DOHH2 (cell line): ENCODE data around the gene DNAJC11.

Source experiments
- H3F3A ChIP-seq: fragments of 200-600 bp; sonication (generic), shearing (Covaris generic); 2 replicates; pipeline ENCODE4 v1.6.0; 2016; ENCODE audit warnings: antibody characterized with exemption, mild to moderate bottlenecking; ENCODE audit not compliant: control insufficient read depth, insufficient read depth
- H3K27ac ChIP-seq: fragments of 200-600 bp; sonication (generic); 2 replicates; pipeline ENCODE4 v1.5.1; 2014; ENCODE audit warnings: low read depth, mild to moderate bottlenecking, low read length, moderate library complexity
- H3K27me3 ChIP-seq: fragments of 200-600 bp; sonication (generic); 2 replicates; pipeline ENCODE4 v1.6.1; 2014; ENCODE audit warnings: mild to moderate bottlenecking, low read length, mixed read lengths; ENCODE audit not compliant: control insufficient read depth
- H3K36me3 ChIP-seq: fragments of 200-600 bp; sonication (generic); 2 replicates; pipeline ENCODE4 v1.6.1; 2014; ENCODE audit warnings: mild to moderate bottlenecking, low read length, moderate library complexity, mixed read lengths; ENCODE audit not compliant: control insufficient read depth
- H3K4me1 ChIP-seq: fragments of 200-600 bp; sonication (generic); 2 replicates; pipeline ENCODE4 v1.6.1; 2014; ENCODE audit warnings: mild to moderate bottlenecking, low read length, mixed read lengths; ENCODE audit not compliant: control insufficient read depth
- H3K4me2 ChIP-seq: fragments of 200-600 bp; sonication (generic); 2 replicates; pipeline ENCODE4 v1.6.0; 2014; ENCODE audit warnings: mild to moderate bottlenecking, low read length, moderate library complexity
- H3K4me3 ChIP-seq: fragments of 200-600 bp; sonication (generic); 2 replicates; pipeline ENCODE4 v1.5.1; 2014; ENCODE audit warnings: mild to moderate bottlenecking, low read length, mixed read lengths
- H3K79me2 ChIP-seq: fragments of 200-600 bp; sonication (generic); 2 replicates; pipeline ENCODE4 v1.6.1; 2014; ENCODE audit warnings: mild to moderate bottlenecking, low read length, mixed read lengths; ENCODE audit not compliant: control insufficient read depth
- H3K9me2 ChIP-seq: fragments of 200-600 bp; sonication (generic); replicated peaks from 2 replicates; pipeline ENCODE4 v1.6.1; 2014; ENCODE audit warnings: mild to moderate bottlenecking, low read length, mixed read lengths; ENCODE audit not compliant: control insufficient read depth
- H3K9me3 ChIP-seq: fragments of 200-600 bp; sonication (generic); 2 replicates; pipeline ENCODE4 v1.6.1; 2014; ENCODE audit warnings: antibody characterized with exemption, low read length, mixed read lengths; ENCODE audit not compliant: control insufficient read depth, insufficient read depth
- H4K20me1 ChIP-seq: fragments of 200-600 bp; sonication (generic); 2 replicates; pipeline ENCODE4 v1.6.0; 2014; ENCODE audit warnings: low read depth, mild to moderate bottlenecking, antibody characterized with exemption, low read length, moderate library complexity; ENCODE audit not compliant: control insufficient read depth, insufficient read depth
- CTCF ChIP-seq: fragments of 200-600 bp; sonication (generic); IDR thresholded peaks from one replicate; pipeline ENCODE4 v1.5.1; 2014; ENCODE audit warnings: antibody characterized with exemption, mild to moderate bottlenecking, low read depth, low read length; ENCODE audit not compliant: poor library complexity, severe bottlenecking
- EZH2phosphoT487 ChIP-seq: fragments of 200-600 bp; sonication (generic); IDR thresholded peaks from 2 replicates; pipeline ENCODE4 v1.6.1; 2017; ENCODE audit warnings: borderline replicate concordance, mild to moderate bottlenecking, antibody characterized with exemption, low read length, moderate library complexity, mixed read lengths

The DNAJC11 gene

GRCh38 chr1:6688757-6689156 lies 12.9 kb downstream of the DNAJC11 start:
- Histone ChIP-seq H3K27me3 (no peaks in the 10 kb centered on the region), H4K20me1 (peaks cover 4% of the 10 kb centered on the region; the same call in 1 of the 2 replicates), H3F3A (no peaks in the 10 kb centered on the region), H3K4me2 (no peak overlapping the region), H3K79me2 (peaks cover 87% of the 10 kb centered on the region), H3K36me3 (peaks cover 16% of the 10 kb centered on the region), H3K27ac (no peak overlapping the region), H3K9me2 (no peaks in the 10 kb centered on the region), H3K4me3 (no peak overlapping the region), H3K9me3 (no peaks in the 10 kb centered on the region), H3K4me1 (no peaks in the 10 kb centered on the region)
- TF ChIP-seq EZH2phosphoT487 (no peak), CTCF (no peak)

- TF ChIP-seq CTCF (no peak), EZH2phosphoT487 (no peak)
- no peak overlapping the region for H3K4me2 ChIP-seq
- H3K27ac ChIP-seq: no peak overlapping the region
- no peaks in the 10 kb centered on the region for H3K4me1 ChIP-seq
- H3K9me3 ChIP-seq: no peaks in the 10 kb centered on the region
- H3K4me3 ChIP-seq: no peak overlapping the region
- H3K9me2 ChIP-seq: no peaks in the 10 kb centered on the region
- peaks cover 21% of the 10 kb centered on the region for H3K36me3 ChIP-seq
- H3F3A ChIP-seq: no peaks in the 10 kb centered on the region
- peaks cover 7% of the 10 kb centered on the region; the same call in 1 of the 2 replicates for H4K20me1 ChIP-seq
- H3K79me2 ChIP-seq: peaks cover 88% of the 10 kb centered on the region
- H3K27me3 ChIP-seq: no peaks in the 10 kb centered on the region
Observed at GRCh38 chr1:6688001-6688400, 13.6 kb downstream of the DNAJC11 start.

GRCh38 chr1:6686294-6686693 lies 15.3 kb downstream of the DNAJC11 start:
- Histone ChIP-seq H3F3A (no peaks in the 10 kb centered on the region), H3K79me2 (peaks cover 78% of the 10 kb centered on the region), H3K9me2 (no peaks in the 10 kb centered on the region), H3K27ac (no peak overlapping the region), H3K36me3 (peaks cover 19% of the 10 kb centered on the region), H3K4me2 (no peak overlapping the region), H3K4me1 (no peaks in the 10 kb centered on the region), H3K4me3 (no peak overlapping the region), H3K9me3 (no peaks in the 10 kb centered on the region), H3K27me3 (no peaks in the 10 kb centered on the region), H4K20me1 (peaks cover 7% of the 10 kb centered on the region)
- TF ChIP-seq CTCF (no peak), EZH2phosphoT487 (no peak)

GRCh38 chr1:6685381-6685780 lies 16.2 kb downstream of the DNAJC11 start:
- Histone ChIP-seq H3K9me2 (no peaks in the 10 kb centered on the region), H4K20me1 (peaks cover 7% of the 10 kb centered on the region), H3K27ac (no peak overlapping the region), H3K4me1 (no peaks in the 10 kb centered on the region), H3K36me3 (peaks cover 27% of the 10 kb centered on the region), H3K4me3 (no peak overlapping the region), H3K9me3 (no peaks in the 10 kb centered on the region), H3K79me2 (peaks cover 71% of the 10 kb centered on the region), H3K4me2 (no peak overlapping the region), H3F3A (no peaks in the 10 kb centered on the region), H3K27me3 (no peaks in the 10 kb centered on the region)
- TF ChIP-seq EZH2phosphoT487 (no peak), CTCF (no peak)
